HepG2 (cell line): ENCODE results near the gene STX2. TPM values are rescaled to one million over a fixed set of nuclear protein-coding genes. Genes with fewer than 3 reads are reported as not detected.

Source experiments
- ATF4 ChIP-seq, 2 experiments: fragments of 450-650 bp in 1 of 2; sonication (generic) in 1 of 2; formaldehyde crosslinking; IDR thresholded peaks; 2 replicates each; pipeline versions ENCODE4 v1.5.0 to v1.8.0; 2020 to 2022; ENCODE audit warnings: mild to moderate bottlenecking in 1 of 2, missing genetic modification reagents in 1 of 2
- HCFC1 ChIP-seq: fragments of 150-350 bp; IDR thresholded peaks from 2 replicates; pipeline ENCODE4 v1.6.1; 2014; ENCODE audit warnings: low read depth, low read length
- POGK ChIP-seq: sonication (generic); formaldehyde crosslinking; conservative IDR thresholded peaks from 2 replicates; pipeline ENCODE4 v1.8.0; 2022; ENCODE audit warnings: mild to moderate bottlenecking, moderate library complexity, missing genetic modification reagents
- PRDM10 ChIP-seq: sonication (generic); formaldehyde crosslinking; IDR thresholded peaks from 2 replicates; pipeline ENCODE4 v1.4.0; 2020; ENCODE audit warnings: low read depth, missing genetic modification reagents
- RFX1 ChIP-seq: fragments of 450-650 bp; IDR thresholded peaks from 2 replicates; pipeline ENCODE4 v1.6.1; 2017
- ZBTB10 ChIP-seq: sonication (generic); formaldehyde crosslinking; IDR thresholded peaks from 2 replicates; pipeline ENCODE4 v1.4.0; 2020; ENCODE audit warnings: missing genetic modification reagents, borderline replicate concordance
- polyA plus RNA-seq, 8 experiments: library from polyadenylated mRNA; depleted of rRNA in 3 of 8; stranded (reverse) in 7 of 8; unstranded in 1 of 8; fragments of >200 nt; fragmentation: Illumina TruSeq in 4 of 8; extraction: Trizol in 4 of 8; gene quantifications; 2 replicates each; pipeline versions ENCODE4 v1.2.1 to v1.2.3, GENCODE V29; 2011 to 2016; ENCODE audit warnings: low read depth in 4 of 8, missing spikeins in 1 of 8, mixed read lengths in 1 of 8; ENCODE audit not compliant: insufficient read depth in 1 of 8
- total RNA-seq, 5 experiments: library from RNA; depleted of rRNA; stranded (reverse); fragments of >200 nt; fragmentation: Illumina TruSeq; extraction: Trizol; gene quantifications; 2 replicates each; pipeline ENCODE4 v1.2.3, GENCODE V29; 2016; ENCODE audit warnings: low read depth in 1 of 5

Gene STX2
- total and polyA plus RNA-seq, 2 of the 13 experiments (the other 11 are each of a cell fraction or from before 2014, with no cell fraction given): 13.4 to 25.1 TPM

- TF ChIP-seq ATF4 (CRISPR knock-in tag; IDR thresholded peaks at IDR 0.05) (peak in 1 of 2 experiments; percentile 97; a peak in 2 of 4 replicates), HCFC1 (no peak), POGK (CRISPR knock-in tag) (0 out of 2 replicates have a peak, but pooled peaks have one; percentile 21), ZBTB10 (CRISPR knock-in tag) (peak; percentile 81; the same call in 1 of the 2 replicates), RFX1 (no peak), PRDM10 (CRISPR knock-in tag) (peak; percentile 83)
- TF ChIP-seq, all 625 proteins: peak for 121
Observed at GRCh38 chr12:130870442-130871285, 31.6 kb upstream of the STX2 start (continued).
